ENCODE data around the gene ELF5. TPM values are rescaled to one million over a fixed set of nuclear protein-coding genes. Genes with fewer than 3 reads are reported as not detected.

Gene ELF5
- total RNA-seq, 6 donors from 2014 or later = 1.2 to 29.3 (median 8.5) TPM

- DNase-seq (no peak), ATAC-seq (ENCODE audit: low FRiP score in 2 of 2) (no peak)
- no peaks in the 10 kb centered on the region for H3K27me3 ChIP-seq
- H3K36me3 ChIP-seq = no peaks in the 10 kb centered on the region
- 49 to 63% methylated on average over 3 of the region's 3 CpGs for WGBS, 2 donors
- peak overlapping the region in 2 of 4 donors; percentile 46 to 84 for H3K27ac ChIP-seq
- no peak overlapping the region for H3K4me3 ChIP-seq
- H3K9me3 ChIP-seq = no peaks in the 10 kb centered on the region
- H3K4me1 ChIP-seq = peaks cover 15 to 64% (median 23%) of the 10 kb centered on the region in 4 donors
- TF ChIP-seq, protein P1, sequence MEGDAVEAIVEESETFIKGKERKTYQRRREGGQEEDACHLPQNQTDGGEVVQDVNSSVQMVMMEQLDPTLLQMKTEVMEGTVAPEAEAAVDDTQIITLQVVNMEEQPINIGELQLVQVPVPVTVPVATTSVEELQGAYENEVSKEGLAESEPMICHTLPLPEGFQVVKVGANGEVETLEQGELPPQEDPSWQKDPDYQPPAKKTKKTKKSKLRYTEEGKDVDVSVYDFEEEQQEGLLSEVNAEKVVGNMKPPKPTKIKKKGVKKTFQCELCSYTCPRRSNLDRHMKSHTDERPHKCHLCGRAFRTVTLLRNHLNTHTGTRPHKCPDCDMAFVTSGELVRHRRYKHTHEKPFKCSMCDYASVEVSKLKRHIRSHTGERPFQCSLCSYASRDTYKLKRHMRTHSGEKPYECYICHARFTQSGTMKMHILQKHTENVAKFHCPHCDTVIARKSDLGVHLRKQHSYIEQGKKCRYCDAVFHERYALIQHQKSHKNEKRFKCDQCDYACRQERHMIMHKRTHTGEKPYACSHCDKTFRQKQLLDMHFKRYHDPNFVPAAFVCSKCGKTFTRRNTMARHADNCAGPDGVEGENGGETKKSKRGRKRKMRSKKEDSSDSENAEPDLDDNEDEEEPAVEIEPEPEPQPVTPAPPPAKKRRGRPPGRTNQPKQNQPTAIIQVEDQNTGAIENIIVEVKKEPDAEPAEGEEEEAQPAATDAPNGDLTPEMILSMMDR (IDR thresholded peaks at IDR 0.05) = no peak
- TF ChIP-seq POLR2AphosphoS5 (IDR thresholded peaks at IDR 0.05) (no peak), POLR2A (IDR thresholded peaks at IDR 0.05) (no peak), EP300 (IDR thresholded peaks at IDR 0.05) (no peak)
These were observed 13.7 kb downstream of the ELF5 start for GRCh38 chr11:34499719-34500500.

GRCh38 chr11:34495724-34496377 lies 17.7 kb downstream of the ELF5 start:
- no peaks in the 10 kb centered on the region for H3K36me3 ChIP-seq
- no peaks in the 10 kb centered on the region for H3K9me3 ChIP-seq
- H3K4me3 ChIP-seq = no peak overlapping the region
- peak overlapping the region; percentile 20 to 86 (median 68) for H3K27ac ChIP-seq
- TF ChIP-seq POLR2A (IDR thresholded peaks at IDR 0.05) (peak in 1 of 4 donors; percentile 39), POLR2AphosphoS5 (IDR thresholded peaks at IDR 0.05) (no peak), EP300 (IDR thresholded peaks at IDR 0.05) (peak in 2 of 4 donors; percentile 49 to 54)
- TF ChIP-seq, protein P1 (IDR thresholded peaks at IDR 0.05) = no peak
- H3K4me1 ChIP-seq = peaks cover under 1 to 27% (median 5%) of the 10 kb centered on the region in 4 donors
- ATAC-seq (ENCODE audit: low FRiP score in 2 of 2) = peak; percentile 62 to 89
- H3K27me3 ChIP-seq = no peaks in the 10 kb centered on the region
- WGBS, 2 donors = 55 to 58% methylated on average over 17 to 21 of the region's 26 CpGs
- peak; percentile 75 to 89 for DNase-seq

- peak in 1 of 2 donors; percentile 61 for DNase-seq
- Histone ChIP-seq H3K27me3 (no peaks in the 10 kb centered on the region), H3K4me3 (no peak overlapping the region), H3K36me3 (no peaks in the 10 kb centered on the region), H3K27ac (peak overlapping the region in 3 of 4 donors; percentile 68 to 86 (median 69)), H3K9me3 (no peaks in the 10 kb centered on the region), H3K4me1 (peaks cover 0 to 22% (median 4%) of the 10 kb centered on the region in 4 donors)
- 76 to 83% methylated on average over 12 of the region's 12 CpGs for WGBS, 2 donors
- no peak for TF ChIP-seq POLR2A (IDR thresholded peaks at IDR 0.05)
- TF ChIP-seq, protein P1 (IDR thresholded peaks at IDR 0.05) = no peak
- ATAC-seq (ENCODE audit: low FRiP score in 2 of 2) = no peak
These were observed 18.3 kb downstream of the ELF5 start for GRCh38 chr11:34495239-34495723.

- H3K27ac ChIP-seq = peak overlapping the region in 1 of 4 donors; percentile 86
- WGBS, 2 donors = 78 to 83% methylated on average over 3 to 4 of the region's 4 CpGs
- no peak for ATAC-seq (ENCODE audit: low FRiP score in 2 of 2)
These were observed 19.5 kb downstream of the ELF5 start for GRCh38 chr11:34493926-34494595.

More at GRCh38 chr11:34493926-34494595, 19.5 kb downstream of the ELF5 start:
- Histone ChIP-seq H3K4me1 (peaks cover 0 to 15% (median 4%) of the 10 kb centered on the region in 4 donors), H3K9me3 (no peaks in the 10 kb centered on the region), H3K36me3 (no peaks in the 10 kb centered on the region), H3K4me3 (no peak overlapping the region), H3K27me3 (no peaks in the 10 kb centered on the region)
- no peak for DNase-seq
- TF ChIP-seq EP300 (IDR thresholded peaks at IDR 0.05) (no peak), POLR2AphosphoS5 (IDR thresholded peaks at IDR 0.05) (no peak), POLR2A (IDR thresholded peaks at IDR 0.05) (no peak)
- TF ChIP-seq, protein P1 (IDR thresholded peaks at IDR 0.05) = no peak
